Activated T-helper 2 cell treated with anti-CD3 and anti-CD28 coated beads, Interferon-gamma antibody, Interleukin-2, Interleukin-4, amounts not matched to agents 10 μg/mL and 5 μg/mL and 100 μg/mL, durations not matched to agents 14 hours and 24 hours and 36 hours (primary cell): ENCODE data around the gene ARHGAP22. TPM values are rescaled to one million over a fixed set of nuclear protein-coding genes. Genes with fewer than 3 reads are reported as not detected.

Experiments
- DNase-seq: peaks from one replicate; pipeline ENCODE4 v3.0.0; 2021; ENCODE audit warnings: low spot score
- H3K27ac Mint-ChIP-seq: one replicate; pipeline ENCODE4 v1.8.0; 2021; ENCODE audit warnings: mixed read lengths
- H3K27me3 Mint-ChIP-seq: one replicate; pipeline ENCODE4 v1.8.0; 2021; ENCODE audit warnings: low read depth, mixed read lengths
- H3K36me3 Mint-ChIP-seq: one replicate; pipeline ENCODE4 v1.8.0; 2021; ENCODE audit warnings: low read depth, mixed read lengths
- H3K4me1 Mint-ChIP-seq: one replicate; pipeline ENCODE4 v1.8.0; 2021; ENCODE audit warnings: low read depth, mixed read lengths
- H3K4me3 Mint-ChIP-seq: one replicate; pipeline ENCODE4 v1.8.0; 2021; ENCODE audit warnings: low read depth, mild to moderate bottlenecking, moderate library complexity, mixed read lengths
- H3K9me3 Mint-ChIP-seq: one replicate; pipeline ENCODE4 v1.8.0; 2021; ENCODE audit warnings: mixed read lengths
- intact Hi-C: fragments of 100-400 bp; cut with micrococcal nuclease; formaldehyde crosslinking; loops from one replicate; pipeline ENCODE4 v1.15.1; 2023
- total RNA-seq: library from RNA; stranded (reverse); gene quantifications from 2 replicates; pipeline ENCODE4 v1.2.3, GENCODE V29; 2022

The ARHGAP22 gene
- total RNA-seq, 1 donor from 2014 or later, result 0.43 TPM

GRCh38 chr10:48533951-48534720 lies 70.7 kb downstream of the ARHGAP22 start:
- DNase-seq, result no peak
- Mint-ChIP-seq H3K4me3 (no peak overlapping the region), H3K36me3 (no peaks in the 10 kb centered on the region), H3K27me3 (peaks cover 5% of the 10 kb centered on the region), H3K27ac (no peak overlapping the region), H3K9me3 (no peaks in the 10 kb centered on the region), H3K4me1 (no peaks in the 10 kb centered on the region)
- intact Hi-C loops, result no loop called here

- Mint-ChIP-seq H3K9me3 (no peaks in the 10 kb centered on the region), H3K4me1 (no peaks in the 10 kb centered on the region), H3K27me3 (peaks cover 10% of the 10 kb centered on the region), H3K36me3 (no peaks in the 10 kb centered on the region), H3K4me3 (no peak overlapping the region), H3K27ac (no peak overlapping the region)
- intact Hi-C loops, result no loop called here
- no peak for DNase-seq
These were observed 71.3 kb downstream of the ARHGAP22 start for GRCh38 chr10:48533540-48533939.

DNA sequence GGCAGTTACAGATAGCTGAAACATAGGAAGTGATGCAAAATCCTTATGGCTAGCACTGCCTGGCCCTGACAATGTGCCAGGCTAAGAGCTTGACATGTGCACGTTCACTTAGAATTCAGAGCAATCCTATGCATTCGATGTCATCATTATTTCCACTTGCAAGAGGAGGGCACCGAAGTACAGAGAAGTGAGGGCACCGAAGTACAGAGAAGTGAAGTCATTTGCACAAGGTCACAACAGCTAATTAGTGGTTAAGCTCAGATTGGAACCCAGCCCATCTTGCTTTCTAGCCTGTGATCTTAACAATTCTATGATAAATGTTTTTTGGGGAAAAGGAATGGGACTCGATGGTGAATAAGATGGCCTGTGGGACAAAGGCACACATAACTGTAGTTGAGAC lies 73.4 kb downstream of the ARHGAP22 start:
- Mint-ChIP-seq H3K4me1 (no peaks in the 10 kb centered on the region), H3K36me3 (no peaks in the 10 kb centered on the region), H3K27ac (no peak overlapping the region), H3K27me3 (peaks cover 16% of the 10 kb centered on the region), H3K4me3 (no peak overlapping the region), H3K9me3 (no peaks in the 10 kb centered on the region)
- intact Hi-C loops, result no loop called here
- DNase-seq, result no peak

GRCh38 chr10:48529331-48529730 lies 75.5 kb downstream of the ARHGAP22 start:
- Mint-ChIP-seq H3K27ac (no peak overlapping the region), H3K9me3 (no peaks in the 10 kb centered on the region), H3K27me3 (peaks cover 34% of the 10 kb centered on the region), H3K4me3 (no peak overlapping the region), H3K4me1 (no peaks in the 10 kb centered on the region), H3K36me3 (no peaks in the 10 kb centered on the region)
- no peak for DNase-seq
- intact Hi-C loops, result no loop called here

DNA sequence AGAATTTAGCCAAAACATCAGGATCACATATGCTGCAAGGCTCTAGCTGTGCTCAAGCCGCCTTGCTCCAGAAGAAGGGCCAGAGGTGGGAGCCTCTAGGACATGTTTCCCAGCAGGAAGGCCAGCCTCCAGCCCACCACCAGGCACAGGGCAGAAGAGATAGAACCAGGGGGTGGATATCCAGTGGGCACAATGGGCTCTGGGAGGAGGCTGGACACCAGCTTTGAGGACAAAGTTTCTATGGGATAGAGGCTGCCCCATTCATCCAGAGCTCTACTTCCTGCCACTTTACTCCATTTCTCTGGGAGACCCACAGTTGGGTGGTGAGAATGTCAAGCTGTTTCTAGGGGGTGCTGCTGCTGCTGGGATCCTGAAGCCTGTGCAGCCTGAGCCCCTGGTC lies 77.1 kb downstream of the ARHGAP22 start:
- no peaks in the 10 kb centered on the region for H3K4me1 Mint-ChIP-seq
- peaks cover 38% of the 10 kb centered on the region for H3K27me3 Mint-ChIP-seq
- H3K9me3 Mint-ChIP-seq, result no peaks in the 10 kb centered on the region
- intact Hi-C loops, result no loop called here
- H3K27ac Mint-ChIP-seq, result no peak overlapping the region
- no peak overlapping the region for H3K4me3 Mint-ChIP-seq
- no peak for DNase-seq
- no peaks in the 10 kb centered on the region for H3K36me3 Mint-ChIP-seq

DNA sequence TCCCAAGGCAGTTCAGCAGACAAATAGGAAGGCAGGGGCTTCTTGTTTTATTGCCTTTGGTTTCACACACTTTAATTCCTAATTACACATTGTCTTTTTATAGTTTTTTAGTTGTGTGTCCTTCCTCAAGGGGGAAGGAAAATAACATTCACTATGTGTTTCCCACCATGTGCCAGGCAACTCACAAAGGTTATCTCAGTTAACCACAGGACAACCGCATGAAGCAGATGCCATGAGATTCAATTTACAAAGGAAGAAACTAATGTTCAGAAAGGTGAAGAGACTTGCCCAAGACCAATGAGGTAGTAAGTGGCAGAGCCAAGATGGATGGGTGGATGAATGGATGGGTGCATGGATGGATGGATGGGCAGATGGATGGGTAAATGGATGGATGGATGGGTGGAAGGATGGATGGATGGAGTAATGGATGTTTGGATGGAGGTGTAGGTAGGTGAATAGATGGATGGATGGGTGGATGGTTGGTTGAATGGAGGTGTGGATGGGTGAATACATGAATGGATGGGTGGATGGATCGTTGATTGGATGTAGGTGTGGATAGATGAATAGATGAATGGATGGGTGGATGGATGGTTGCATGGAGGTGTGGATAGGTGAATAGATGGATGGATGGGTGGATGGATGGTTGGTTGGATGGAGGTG lies 77.9 kb downstream of the ARHGAP22 start:
- intact Hi-C loops, result no loop called here
- no peaks in the 10 kb centered on the region for H3K36me3 Mint-ChIP-seq

GRCh38 chr10:48526011-48526821 lies 78.7 kb downstream of the ARHGAP22 start:
- Mint-ChIP-seq H3K27me3 (peaks cover 51% of the 10 kb centered on the region), H3K36me3 (no peaks in the 10 kb centered on the region), H3K9me3 (no peaks in the 10 kb centered on the region), H3K27ac (no peak overlapping the region), H3K4me1 (no peaks in the 10 kb centered on the region), H3K4me3 (no peak overlapping the region)
- intact Hi-C loops, result no loop called here
- DNase-seq, result no peak

More for the DNA sequence above, 77.9 kb downstream of the ARHGAP22 start:
- H3K9me3 Mint-ChIP-seq, result no peaks in the 10 kb centered on the region
- H3K4me3 Mint-ChIP-seq, result no peak overlapping the region
- no peaks in the 10 kb centered on the region for H3K4me1 Mint-ChIP-seq
- H3K27me3 Mint-ChIP-seq, result peaks cover 44% of the 10 kb centered on the region
- no peak for DNase-seq
- no peak overlapping the region for H3K27ac Mint-ChIP-seq

GRCh38 chr10:48525113-48525512 lies 79.8 kb downstream of the ARHGAP22 start:
- Mint-ChIP-seq H3K27me3 (peaks cover 62% of the 10 kb centered on the region), H3K27ac (no peak overlapping the region), H3K36me3 (no peaks in the 10 kb centered on the region), H3K4me3 (no peak overlapping the region), H3K9me3 (no peaks in the 10 kb centered on the region), H3K4me1 (no peaks in the 10 kb centered on the region)
- intact Hi-C loops, result no loop called here
- no peak for DNase-seq

GRCh38 chr10:48523820-48524758 lies 80.8 kb downstream of the ARHGAP22 start:
- Mint-ChIP-seq H3K9me3 (no peaks in the 10 kb centered on the region), H3K36me3 (no peaks in the 10 kb centered on the region), H3K4me3 (no peak overlapping the region), H3K4me1 (peaks cover 3% of the 10 kb centered on the region), H3K27me3 (peaks cover 61% of the 10 kb centered on the region), H3K27ac (no peak overlapping the region)
- DNase-seq, result no peak
- intact Hi-C loops, result no loop called here

DNA sequence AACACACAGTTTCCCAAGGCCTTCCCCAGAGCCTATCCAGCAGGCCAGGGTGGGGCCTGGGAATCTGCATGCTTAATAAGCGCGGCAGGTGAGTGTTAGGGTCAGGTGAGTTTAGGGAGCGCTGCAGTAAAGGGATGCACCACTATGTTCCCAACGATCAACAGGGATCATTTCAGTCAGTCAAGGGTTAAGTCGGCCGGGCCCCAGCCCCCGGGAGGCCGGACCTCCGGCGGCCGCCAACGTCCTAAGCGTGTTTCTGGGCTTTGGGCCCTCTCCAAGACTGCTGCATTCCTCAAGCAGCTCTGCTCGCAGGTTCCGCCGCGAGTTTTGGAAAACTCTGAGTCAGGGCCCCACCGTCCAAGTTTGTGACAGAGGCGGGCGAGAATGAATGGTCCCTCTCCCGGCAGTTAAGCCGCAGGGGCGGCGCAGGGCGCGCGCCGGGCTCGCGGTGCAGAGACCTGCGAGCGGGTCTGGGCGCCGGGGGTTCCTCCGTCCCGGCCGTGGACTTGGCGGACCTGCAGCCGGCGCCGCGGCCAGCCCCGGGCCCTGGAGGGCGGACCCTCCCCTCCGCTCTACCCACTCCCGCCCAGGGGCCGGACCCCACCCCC lies 81.6 kb downstream of the ARHGAP22 start:
- Mint-ChIP-seq H3K27ac (no peak overlapping the region), H3K36me3 (no peaks in the 10 kb centered on the region), H3K4me1 (peaks cover 4% of the 10 kb centered on the region), H3K9me3 (no peaks in the 10 kb centered on the region), H3K27me3 (peaks cover 60% of the 10 kb centered on the region), H3K4me3 (no peak overlapping the region)
- intact Hi-C loops, result no loop called here
- no peak for DNase-seq

- no peaks in the 10 kb centered on the region for H3K36me3 Mint-ChIP-seq
- H3K27ac Mint-ChIP-seq, result no peak overlapping the region
- peaks cover 59% of the 10 kb centered on the region for H3K27me3 Mint-ChIP-seq
- no peak overlapping the region for H3K4me3 Mint-ChIP-seq
- intact Hi-C loops, result no loop called here
- H3K4me1 Mint-ChIP-seq, result peaks cover 5% of the 10 kb centered on the region
- DNase-seq, result no peak
- H3K9me3 Mint-ChIP-seq, result no peaks in the 10 kb centered on the region
These were observed 82.7 kb downstream of the ARHGAP22 start for GRCh38 chr10:48522011-48522765.
